Right ventricle myocardium inferior (tissue), 1 donor: ENCODE data around the gene NINL. TPM values are rescaled to one million over a fixed set of nuclear protein-coding genes. Genes with fewer than 3 reads are reported as not detected.

Experiments
- ATAC-seq: fragments of 200-7000 bp; cut with Tn5 transposase; one replicate; pipeline ENCODE4 v1.9.1; 2020; ENCODE audit warnings: mild to moderate bottlenecking, moderate library complexity
- DNase-seq: peaks from one replicate; pipeline ENCODE4 v3.0.0; 2021; ENCODE audit errors: missing footprints
- intact Hi-C: fragments of 100-400 bp; cut with DNase I; formaldehyde crosslinking; loops from one replicate; pipeline ENCODE4 v1.11.0; 2022
- total RNA-seq: library from RNA; stranded (reverse); fragmentation: NEBNext Ultra II Directional; extraction: Animal tissue kit (Norgen Biotek cat#: 25700); gene quantifications from one replicate; pipeline ENCODE4 v1.2.1, GENCODE V29; 2021
- donor health status: DM: no; HTN: yes; CAD: no; lungs with severe emphysema.

NINL gene
- total RNA-seq, 1 donor from 2014 or later, result 7.8 TPM

- intact Hi-C loops, result no loop called here
- no peak for DNase-seq
- ATAC-seq, result no peak
These were observed 120.7 kb downstream of the NINL start for GRCh38 chr20:25464501-25465242.

- DNase-seq, result no peak
- peak; percentile 40 for ATAC-seq
- intact Hi-C loops, result no loop called here
These were observed 123.4 kb downstream of the NINL start for GRCh38 chr20:25461786-25462545.

- no peak for DNase-seq
- intact Hi-C loops, result no loop called here
- ATAC-seq, result no peak
These were observed 124.1 kb downstream of the NINL start for GRCh38 chr20:25461281-25461650.

- no peak for DNase-seq
- intact Hi-C loops, result no loop called here
- ATAC-seq, result no peak
These were observed 124.6 kb downstream of the NINL start for GRCh38 chr20:25460566-25461280.

DNA sequence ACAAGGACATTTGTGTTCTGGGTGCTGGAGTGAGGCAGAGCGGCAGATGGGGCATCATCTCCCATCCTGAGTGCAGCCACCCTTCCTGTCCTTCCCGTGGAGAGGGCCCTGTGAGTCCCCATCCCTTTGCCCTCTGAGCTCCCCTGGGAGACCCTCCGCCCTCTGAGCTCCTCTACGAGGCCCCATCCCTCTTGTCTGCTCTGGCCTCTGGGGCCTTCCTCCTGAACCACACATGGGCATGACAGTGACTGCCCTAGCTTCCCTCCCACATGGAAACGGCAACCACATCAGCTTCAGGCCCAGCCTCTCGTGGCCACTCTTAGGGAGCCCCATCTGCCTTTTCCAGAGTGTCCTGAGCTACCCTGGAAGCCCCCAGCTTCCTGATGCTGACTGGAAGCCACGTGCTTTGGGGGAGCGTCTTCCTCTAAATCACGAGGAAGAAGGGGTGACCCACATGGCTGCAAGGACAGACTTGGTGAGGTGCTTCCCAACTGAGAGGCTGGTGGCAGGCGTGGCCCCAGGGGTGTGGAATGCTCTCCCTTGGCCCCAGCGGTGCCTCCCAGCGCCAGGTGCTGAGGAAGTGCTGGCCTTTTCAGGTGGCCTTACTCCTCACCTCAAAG lies 125.3 kb downstream of the NINL start:
- ATAC-seq, result no peak
- intact Hi-C loops, result no loop called here

GRCh38 chr20:25459111-25459830 lies 126.1 kb downstream of the NINL start:
- intact Hi-C loops, result no loop called here
- DNase-seq (no peak), ATAC-seq (no peak)

More for the DNA sequence above, 125.3 kb downstream of the NINL start:
- DNase-seq, result no peak

DNA sequence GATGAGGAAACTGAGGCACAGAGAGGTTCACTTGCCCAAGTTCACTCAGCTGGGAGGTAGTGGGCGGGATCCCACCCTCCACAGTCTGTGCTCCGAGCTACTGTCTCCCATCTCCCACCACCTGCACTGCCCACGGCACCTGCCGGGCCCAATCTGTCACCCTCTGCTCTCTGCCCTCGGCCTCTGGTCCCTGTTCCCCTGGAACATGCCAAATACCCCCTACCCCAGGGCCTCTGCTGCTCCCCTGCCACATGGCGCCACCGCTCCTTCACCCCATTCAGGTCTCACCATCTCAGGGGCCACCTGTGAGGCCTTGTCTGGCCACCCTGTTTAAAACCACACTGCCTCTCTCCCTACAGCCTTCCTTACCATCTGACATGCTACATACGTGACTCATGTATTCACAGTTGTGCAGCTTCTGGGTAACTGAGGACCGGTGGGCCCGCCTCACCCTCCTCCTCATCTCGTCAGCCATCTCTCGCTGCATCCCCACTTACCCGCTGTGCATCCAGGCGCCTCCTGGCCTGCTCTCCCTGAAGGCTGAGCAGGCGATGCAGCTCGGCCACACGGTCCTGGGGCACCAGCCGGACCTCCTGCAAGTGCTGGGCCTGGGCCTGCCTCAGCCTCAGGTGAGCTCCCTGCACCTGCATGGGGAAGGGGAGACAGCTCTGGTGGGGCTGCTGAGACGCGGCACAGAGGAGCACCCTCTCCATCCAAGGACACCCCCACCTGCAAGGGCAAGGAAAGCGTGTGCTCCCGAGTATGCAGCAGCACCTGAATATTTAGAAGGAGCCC lies 127.2 kb downstream of the NINL start:
- intact Hi-C loops, result no loop called here
- ATAC-seq (no peak), DNase-seq (no peak)

DNA sequence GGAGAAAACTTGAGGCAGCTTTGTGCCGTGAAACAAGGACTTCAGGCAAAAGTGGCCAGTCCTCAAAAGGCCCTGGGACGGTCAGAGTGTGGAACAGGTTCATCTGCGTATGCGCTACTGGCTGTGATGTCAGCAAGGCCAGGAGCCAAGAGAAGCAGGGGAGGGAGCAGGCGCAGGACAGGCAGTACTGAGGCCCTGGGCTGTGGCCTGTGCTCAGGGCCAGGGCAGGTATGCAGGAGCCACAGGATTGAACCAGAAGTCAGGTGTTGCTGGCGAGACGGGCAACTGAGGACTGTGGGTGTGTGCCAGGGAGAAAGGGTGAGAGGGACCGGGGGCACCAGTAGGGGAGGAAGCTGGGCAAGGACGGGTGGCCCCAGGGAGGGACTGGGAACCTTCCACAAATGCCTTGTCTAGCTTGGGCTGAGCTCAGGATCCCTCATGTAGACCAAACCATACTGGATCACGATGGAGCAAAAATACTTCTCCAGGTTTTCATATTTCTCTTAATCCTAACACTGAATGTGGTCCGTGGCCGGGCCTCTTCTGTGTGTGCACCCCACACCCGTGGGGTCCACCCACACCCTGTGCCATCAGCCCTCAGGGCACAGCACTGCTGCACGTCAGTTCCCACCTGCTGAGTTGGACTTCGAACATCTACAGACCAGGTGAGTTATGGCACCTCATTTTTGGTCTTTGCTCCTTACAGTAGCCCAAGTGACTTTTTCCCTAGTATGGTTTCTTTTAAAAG lies 131.0 kb downstream of the NINL start:
- ATAC-seq, result no peak

GRCh38 chr20:25453035-25453810 lies 132.1 kb downstream of the NINL start:
- no peak for ATAC-seq
- DNase-seq, result no peak
- intact Hi-C loops, result no loop called here

More for the DNA sequence above, 131.0 kb downstream of the NINL start:
- intact Hi-C loops, result no loop called here
- DNase-seq, result no peak

DNA sequence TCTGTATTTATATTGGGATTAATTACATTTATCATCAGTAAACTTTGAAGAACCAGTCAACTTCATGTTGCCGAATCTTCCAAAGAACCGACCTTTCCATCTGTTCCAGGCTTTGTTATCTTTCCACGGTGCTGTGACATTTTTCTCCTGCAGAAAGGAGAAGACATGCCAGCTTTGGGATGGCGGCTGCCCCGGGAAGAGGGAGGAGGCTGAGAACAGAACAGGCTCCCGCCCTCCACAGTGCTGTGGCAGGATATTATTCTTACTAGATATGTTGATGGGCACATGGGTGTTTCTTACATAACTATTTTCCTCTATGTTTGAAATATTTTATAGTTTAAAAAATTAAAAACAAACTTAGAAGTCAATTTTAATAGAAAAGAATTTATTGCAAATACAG lies 133.0 kb downstream of the NINL start:
- DNase-seq (no peak), ATAC-seq (no peak)
- intact Hi-C loops, result no loop called here

GRCh38 chr20:25447671-25448070 lies 137.7 kb downstream of the NINL start:
- DNase-seq, result no peak
- intact Hi-C loops, result no loop called here
- no peak for ATAC-seq

- ATAC-seq (no peak), DNase-seq (no peak)
- intact Hi-C loops, result no loop called here
These were observed 140.8 kb downstream of the NINL start for GRCh38 chr20:25444556-25444955.

DNA sequence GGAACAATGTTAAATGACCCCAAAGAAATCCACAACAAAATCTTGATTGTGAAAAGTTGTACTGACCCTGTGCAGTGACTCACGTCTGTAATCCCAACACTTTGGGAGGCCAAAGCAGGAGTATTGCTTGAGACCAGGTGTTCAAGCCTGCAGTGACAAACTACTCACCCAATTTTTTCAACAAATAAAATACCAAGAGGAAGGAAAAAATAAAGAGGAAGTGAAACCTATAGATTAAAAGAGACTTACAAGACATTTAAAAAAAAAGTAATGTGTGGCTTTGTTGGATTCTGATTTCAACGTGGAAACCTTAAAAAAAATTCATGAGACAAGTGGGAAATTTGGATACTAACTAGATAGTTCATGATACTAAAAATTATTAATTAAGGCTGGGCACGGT lies 146.0 kb downstream of the NINL start:
- ATAC-seq, result no peak
- intact Hi-C loops, result no loop called here
- no peak for DNase-seq

DNA sequence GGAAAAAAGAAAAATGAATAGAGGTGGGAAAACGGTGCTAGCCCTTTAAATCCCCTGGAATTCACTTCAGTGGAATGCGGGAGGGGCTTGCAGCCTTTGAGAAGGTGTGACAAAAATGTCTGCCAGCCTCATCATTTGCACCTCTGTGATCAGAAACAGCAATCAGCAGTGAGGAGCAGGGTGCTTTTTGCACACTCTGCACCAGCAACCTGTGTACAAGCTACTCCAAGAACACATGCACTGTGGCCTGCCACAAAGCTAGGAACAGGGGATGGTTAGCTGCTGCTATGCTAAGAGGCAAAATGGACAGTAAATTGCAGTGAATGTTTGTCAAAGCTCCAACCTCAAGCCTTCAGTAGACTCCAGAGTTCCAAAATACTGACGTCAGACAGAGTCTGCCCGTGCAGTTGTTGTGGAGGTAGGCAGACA lies 148.2 kb downstream of the NINL start:
- intact Hi-C loops, result no loop called here
- no peak for DNase-seq
- ATAC-seq, result peak; percentile 57

DNA sequence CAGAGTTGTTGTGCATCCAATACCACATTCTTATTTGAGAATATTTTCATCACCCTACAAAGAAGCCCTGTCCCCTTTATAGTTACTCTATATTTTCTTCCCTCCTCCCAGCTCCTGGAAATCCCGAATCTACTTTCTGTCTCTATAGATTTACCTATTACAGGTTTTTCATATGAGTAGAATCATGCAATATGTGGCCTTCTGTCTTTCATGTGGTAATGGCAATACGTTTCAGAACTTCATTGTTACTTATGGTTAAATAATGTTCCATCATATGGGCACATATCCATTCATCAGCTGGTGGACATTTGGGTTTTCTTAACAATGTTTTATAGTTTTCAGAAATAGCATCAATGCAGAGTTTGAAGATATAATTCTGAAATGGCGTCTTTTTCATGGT lies 160.8 kb downstream of the NINL start:
- ATAC-seq (no peak), DNase-seq (no peak)
- intact Hi-C loops, result no loop called here

DNA sequence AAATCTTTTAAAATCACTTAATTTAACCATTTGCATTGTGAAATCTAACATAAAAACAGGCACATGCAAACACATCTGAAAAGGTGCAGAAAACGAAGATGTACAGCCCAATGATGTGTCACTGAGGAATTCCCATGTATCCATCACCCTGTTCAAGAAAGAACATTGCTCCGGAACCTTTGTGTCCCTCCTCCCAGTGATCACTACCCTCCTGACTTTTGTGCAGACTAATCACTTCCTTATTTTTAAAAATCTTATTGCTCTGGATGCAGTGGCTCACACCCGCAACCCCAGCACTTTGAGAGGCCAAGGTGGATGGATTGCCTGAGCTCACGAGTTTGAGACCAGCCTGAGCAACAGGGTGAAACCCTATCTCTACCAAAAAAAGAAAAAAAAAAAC lies 163.3 kb downstream of the NINL start:
- ATAC-seq, result no peak
- DNase-seq, result no peak
- intact Hi-C loops, result no loop called here

DNA sequence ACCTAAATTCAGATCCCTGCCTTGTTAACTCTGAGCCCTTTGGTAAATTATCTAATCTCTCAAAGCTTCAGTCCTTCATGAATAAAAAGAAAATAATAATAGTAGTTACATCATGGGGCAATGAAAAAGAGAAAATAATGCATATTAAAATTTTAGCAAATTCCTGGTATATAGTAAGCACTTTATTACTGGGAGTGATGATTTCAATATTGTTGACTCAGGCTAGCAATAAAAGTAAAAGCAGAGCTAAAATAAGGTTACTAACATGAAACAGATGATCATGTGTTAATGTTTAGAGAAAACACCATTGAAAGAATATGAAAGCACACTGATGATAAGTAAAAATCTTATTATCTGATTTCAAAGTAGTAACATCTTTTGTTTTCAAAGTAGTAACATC lies 164.2 kb downstream of the NINL start:
- DNase-seq (no peak), ATAC-seq (no peak)
- intact Hi-C loops, result no loop called here
